ENCODE measurements around the gene RRBP1.

Gene RRBP1

GRCh38 chr20:17612992-17613327 lies 69.1 kb downstream of the RRBP1 start:
- no peak for DNase-seq

DNA sequence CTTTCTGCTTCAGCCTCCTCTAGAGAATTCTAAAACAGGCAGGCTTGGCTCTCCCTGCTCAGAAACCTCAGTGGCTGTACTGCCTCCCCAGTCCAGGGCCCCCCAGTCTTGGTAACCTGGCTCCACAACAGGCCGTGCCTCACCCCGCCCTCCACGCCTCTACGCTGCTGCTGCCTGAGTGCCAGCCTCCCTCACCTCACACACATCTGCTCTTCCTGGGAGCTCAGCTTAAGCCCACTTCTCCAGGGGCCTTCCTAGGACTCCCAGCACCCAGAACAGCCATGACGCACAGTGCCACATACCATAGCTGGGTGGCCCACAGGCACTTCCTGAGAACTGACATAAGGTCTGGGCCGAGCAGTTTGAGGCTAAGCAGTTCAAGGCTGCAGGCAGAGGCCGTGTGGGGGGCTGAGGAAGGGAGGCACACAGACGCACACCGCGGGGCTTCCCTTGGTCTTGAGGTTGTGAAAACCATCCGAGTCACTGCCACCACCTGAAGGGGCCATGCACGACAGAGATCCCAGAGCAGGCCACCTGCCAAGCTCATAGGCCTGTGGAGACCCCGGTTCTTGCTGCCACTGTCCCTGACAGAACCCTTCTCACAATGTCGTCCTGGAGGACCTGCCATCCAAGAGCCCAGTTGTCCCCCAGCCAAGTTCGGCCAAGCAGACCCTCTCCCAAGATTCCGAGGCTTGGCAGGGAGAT lies 69.6 kb downstream of the RRBP1 start:
- no peak for DNase-seq

GRCh38 chr20:17611540-17612286 lies 70.3 kb downstream of the RRBP1 start:
- no peak for DNase-seq

- no peak for DNase-seq
These were observed 70.8 kb downstream of the RRBP1 start for GRCh38 chr20:17611290-17611539.

- DNase-seq = no peak
These were observed 71.3 kb downstream of the RRBP1 start for GRCh38 chr20:17610566-17611289.

GRCh38 chr20:17609811-17610377 lies 72.1 kb downstream of the RRBP1 start:
- DNase-seq = no peak

- DNase-seq = no peak
These were observed 73.1 kb downstream of the RRBP1 start for GRCh38 chr20:17608701-17609497.

- DNase-seq = no peak
These were observed 76.0 kb downstream of the RRBP1 start for GRCh38 chr20:17606001-17606400.

DNA sequence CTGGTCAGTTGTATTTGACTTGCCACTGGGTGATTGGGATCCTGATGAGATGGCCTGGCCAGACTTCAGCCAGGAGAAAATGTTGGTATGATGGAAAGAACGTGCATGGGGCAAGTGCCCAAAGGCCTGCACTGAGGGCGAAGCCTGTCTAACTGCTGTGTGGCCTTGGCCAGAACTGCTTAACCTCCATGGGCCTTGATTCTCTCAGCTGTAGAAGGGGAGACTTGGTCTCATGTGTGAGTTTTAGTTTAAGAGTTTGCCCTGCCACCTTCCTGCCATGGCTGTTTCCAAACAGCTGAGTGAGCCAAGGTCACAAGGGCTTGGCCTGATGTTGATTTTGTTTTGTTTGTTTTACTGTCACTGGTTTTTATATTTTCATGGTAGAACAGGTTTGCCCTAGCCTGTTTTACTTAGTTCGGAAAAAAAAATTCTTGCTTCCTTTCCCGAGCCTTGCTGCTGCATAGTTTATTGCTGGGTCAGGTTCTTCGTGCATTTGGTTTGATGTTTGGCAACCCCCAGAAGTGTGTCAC lies 76.8 kb downstream of the RRBP1 start:
- DNase-seq = no peak

DNA sequence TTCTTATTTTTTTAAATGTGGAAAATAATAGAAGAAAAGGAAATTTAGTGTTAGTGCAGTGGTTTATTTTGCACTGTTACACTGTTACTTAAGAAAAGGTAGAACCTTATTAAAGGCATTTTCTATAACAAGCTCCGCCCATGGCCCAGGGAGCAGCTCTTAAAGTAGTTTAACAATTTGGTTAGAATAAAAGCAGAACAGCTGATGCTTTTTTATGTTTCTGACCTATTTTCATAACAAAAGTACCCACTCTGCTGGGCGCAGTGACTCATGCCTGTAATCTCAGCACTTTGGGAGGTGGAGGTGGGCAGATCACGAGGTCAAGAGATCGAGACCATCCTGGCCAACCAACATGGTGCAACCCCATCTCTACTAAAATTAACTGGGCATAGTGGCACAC lies 79.5 kb downstream of the RRBP1 start:
- DNase-seq = no peak

- DNase-seq = no peak
These were observed 80.1 kb downstream of the RRBP1 start for GRCh38 chr20:17601957-17602356.

- no peak for DNase-seq
These were observed 84.0 kb downstream of the RRBP1 start for GRCh38 chr20:17598013-17598550.

DNA sequence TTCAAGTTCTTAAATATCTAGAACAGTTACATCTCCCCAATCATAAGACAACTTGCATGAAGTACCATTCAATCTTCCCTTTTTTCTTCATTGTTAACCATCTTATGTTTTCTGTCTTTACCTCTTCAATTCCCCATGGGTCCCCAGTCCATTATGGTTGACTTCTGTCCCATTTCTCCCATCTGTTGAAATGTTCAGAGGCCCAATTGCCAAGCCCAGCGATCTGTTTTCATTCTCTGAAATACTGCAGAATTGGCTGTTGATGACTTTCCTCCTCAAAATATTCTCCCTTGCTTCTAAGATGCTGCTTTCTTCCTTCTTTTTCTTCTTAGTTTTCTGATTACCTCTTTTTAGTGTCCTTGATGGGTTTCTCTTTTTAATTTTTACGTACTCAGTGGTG lies 86.2 kb downstream of the RRBP1 start:
- no peak for DNase-seq

- DNase-seq = no peak
These were observed 87.6 kb downstream of the RRBP1 start for GRCh38 chr20:17594443-17594842.

DNA sequence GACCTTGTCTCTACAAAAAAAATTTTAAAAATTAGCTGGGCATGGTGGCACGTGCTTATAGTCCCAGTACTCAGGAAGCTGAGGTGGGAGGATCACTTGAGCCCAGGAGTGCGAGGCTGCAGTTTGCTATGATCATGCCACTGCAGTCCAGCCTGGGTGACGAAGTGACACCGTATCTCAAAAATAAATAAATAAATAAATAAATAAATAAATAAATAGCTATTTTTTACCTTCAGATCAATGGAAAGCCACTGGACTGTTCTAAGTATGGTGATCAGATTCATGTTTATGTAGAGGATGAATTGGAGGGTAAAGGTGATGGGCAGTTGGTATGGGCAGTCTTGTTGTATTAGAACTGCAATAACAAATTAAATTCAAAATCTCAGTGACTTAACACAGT lies 88.1 kb downstream of the RRBP1 start:
- no peak for DNase-seq

DNA sequence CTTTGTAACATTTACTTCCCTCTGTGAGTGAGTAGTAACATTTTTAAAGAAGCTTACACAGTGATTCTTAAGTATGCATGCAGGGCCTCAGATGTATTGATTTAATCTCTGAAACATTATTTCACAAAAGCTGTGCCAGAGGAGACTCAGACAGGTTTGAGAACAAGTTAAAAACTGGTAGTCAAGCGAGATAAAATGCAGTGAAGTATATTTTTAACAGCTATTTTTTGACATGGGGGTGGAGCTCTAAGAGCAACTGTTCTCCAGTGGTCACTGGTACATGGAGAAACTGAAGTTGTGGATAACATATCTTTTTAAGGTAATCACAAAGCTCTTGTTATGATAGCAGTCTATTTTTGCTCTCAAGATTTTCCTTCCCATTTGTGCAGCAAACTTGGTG lies 91.8 kb downstream of the RRBP1 start:
- DNase-seq = no peak

DNA sequence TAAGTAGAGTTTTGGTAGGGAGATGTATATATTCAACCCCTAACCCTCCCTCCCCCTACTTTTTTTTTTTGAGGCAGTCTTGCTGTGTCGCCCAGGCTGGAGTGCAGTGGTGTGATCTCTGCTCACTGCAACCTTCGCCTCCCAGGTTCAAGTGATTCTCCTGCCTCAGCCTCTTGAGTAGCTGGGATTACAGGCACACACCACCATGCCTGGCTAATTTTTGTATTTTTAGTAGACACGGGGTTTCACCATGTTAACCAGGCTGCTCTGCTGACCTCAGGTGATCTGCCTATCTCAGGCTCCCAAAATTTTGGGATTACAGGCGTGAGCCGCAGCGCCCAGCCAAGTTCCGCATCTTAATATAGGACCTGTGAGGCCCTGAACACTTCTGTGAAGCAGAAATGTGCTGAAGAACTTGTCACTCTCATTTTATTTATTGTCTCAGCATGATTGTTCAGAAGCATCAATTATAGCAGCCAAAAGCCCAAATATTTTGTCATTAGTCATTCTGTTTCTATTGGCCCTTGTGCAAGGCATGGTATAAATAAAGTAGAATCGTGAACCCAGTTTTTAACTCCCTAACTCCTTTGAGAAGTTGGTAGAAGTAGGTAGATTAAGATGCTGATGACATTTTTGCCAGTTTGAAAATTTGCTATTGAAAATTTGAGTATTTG lies 92.7 kb downstream of the RRBP1 start:
- no peak for DNase-seq

DNA sequence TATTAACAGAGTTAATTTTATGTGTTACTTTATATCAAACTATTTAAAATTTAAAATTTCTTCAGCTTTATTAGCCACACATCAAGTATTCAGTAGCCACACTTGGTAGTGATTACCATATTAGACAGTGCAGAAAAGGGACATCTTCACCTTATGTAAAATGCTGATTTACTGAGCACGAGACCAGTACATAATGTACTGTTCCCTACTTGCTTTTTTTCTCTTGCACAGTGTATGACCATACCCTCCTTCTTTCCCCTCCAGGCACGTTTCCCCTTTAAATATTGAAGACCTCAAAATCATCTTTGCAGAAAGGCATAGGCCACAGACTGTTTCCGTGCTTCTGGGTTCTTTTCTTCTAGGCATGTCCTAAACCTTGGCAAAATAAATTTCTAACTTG lies 94.2 kb downstream of the RRBP1 start:
- no peak for DNase-seq

DNA sequence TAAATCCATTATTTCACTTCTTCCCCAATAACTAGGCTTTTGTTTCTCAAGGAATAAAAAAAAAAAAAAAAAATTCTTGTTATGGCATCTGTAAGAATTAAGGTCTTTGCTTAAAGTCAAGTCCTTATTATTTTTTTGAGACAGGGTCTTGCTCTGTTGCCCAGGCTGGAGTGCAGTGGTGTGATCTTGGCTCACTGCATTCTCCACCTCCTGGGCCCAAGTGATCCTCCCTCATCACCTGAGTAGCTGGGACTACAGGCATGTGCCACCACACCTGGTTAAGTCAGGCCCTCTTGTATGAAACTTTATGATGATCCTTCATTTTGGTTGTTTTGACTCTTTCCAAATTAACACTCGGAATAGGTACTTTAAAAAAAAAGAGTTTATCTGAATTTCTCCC lies 94.9 kb downstream of the RRBP1 start:
- no peak for DNase-seq

- DNase-seq = no peak
These were observed 95.8 kb downstream of the RRBP1 start for GRCh38 chr20:17586250-17586649.

GRCh38 chr20:17584689-17585088 lies 97.4 kb downstream of the RRBP1 start:
- DNase-seq = no peak

Measured in hypothalamus (tissue), 51 donors.